HuH-7.5 (cell line): ENCODE measurements around the gene VTCN1.

Source experiments
- DNase-seq: peaks from one replicate; pipeline ENCODE4 v3.0.0; 2011; ENCODE audit warnings: low spot score

The VTCN1 gene

DNA sequence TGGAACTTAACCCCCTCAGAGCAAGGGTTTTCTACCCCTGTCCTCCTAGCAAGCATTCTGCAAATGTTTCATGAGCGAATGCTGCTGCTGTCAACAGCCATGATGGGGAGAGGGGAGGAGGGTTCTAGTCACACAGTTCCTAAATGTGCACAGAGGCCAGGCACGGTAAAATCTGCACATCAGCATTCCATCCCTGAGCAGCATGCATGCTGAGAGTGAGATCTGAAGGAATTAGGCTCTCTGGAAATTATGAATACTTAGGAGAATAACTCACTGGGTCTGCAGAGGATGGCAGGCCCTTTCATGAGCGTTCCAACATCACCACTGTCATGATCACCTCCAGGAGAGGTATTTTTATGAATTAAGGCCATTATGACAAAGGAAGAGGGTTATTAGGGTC, 2.1 kb downstream of the VTCN1 start:
- no peak for DNase-seq

DNA sequence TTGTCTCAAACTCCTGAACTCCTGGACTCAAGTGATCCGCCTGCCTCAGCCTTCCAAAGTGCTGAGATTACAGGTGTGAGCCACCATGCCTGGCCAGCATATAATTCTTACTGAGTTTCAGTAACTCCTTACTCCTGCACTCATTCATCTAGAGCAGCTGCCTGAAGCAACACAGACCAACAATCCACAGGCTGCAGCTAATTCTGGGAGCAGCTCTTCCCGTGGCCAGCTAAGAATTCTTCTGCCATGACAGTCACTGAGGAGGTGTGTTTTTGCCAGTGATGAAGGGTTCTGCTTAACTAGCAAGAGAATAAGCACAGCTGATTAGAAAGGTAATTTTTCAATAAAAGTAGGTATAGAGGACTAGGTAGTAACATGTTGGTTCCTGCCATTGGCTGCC, 5.4 kb downstream of the VTCN1 start:
- no peak for DNase-seq

DNA sequence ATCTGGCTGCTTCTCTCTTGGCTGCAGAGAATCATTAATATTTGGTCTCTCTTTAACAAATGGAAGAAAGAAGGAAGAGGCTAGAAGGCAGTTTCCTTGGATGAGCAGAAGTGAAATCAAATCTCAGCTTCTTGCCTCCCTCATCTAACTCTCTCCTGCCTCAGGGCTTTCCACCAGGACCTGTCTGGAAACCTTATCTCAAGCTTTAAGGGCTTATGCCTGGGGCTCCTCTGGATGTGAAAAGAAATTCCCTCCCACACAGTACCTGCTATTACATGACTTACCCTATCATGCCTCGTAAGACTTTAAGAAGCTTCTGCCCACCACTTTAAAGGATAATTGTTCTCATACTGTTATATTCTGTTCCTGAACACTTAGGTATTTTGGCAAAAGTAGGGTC, 8.9 kb downstream of the VTCN1 start:
- no peak for DNase-seq

DNA sequence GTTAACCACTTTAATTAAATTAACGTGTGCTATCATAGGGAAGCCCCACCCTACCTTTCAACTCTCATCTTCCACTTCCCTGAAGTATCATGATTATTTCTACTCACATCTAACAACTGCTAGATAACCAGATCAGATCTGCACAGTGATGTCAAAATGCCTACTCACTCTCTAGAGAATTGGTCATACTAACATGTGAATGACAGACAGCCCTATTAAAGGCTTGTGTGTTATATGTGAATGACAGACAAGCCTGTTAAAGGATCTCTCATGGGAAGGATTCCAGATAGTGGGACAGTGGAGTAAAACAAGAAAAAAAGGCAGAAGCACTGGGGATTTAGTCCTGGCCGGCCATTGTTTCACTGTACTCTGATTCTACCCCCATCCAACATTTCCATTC, 12.6 kb downstream of the VTCN1 start:
- no peak for DNase-seq

DNA sequence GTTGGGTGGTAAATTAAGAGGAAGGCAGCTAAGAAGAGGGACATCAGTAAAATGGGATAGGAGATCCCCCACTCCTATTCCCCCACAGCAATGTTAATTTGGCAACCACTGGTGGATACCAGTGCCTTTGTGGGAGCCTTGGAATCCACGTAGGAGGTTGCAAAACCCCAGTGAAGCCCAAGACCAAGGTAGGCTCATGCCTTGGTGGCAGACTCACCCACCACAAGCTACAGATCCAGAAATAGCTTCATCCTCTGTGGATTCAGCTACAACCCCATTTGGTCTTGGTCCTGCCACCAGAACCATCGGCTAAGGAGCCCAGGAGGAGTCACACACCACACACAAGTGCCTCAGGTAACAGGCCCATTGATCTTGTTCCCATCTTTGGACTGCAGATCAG, 21.0 kb downstream of the VTCN1 start:
- no peak for DNase-seq

DNA sequence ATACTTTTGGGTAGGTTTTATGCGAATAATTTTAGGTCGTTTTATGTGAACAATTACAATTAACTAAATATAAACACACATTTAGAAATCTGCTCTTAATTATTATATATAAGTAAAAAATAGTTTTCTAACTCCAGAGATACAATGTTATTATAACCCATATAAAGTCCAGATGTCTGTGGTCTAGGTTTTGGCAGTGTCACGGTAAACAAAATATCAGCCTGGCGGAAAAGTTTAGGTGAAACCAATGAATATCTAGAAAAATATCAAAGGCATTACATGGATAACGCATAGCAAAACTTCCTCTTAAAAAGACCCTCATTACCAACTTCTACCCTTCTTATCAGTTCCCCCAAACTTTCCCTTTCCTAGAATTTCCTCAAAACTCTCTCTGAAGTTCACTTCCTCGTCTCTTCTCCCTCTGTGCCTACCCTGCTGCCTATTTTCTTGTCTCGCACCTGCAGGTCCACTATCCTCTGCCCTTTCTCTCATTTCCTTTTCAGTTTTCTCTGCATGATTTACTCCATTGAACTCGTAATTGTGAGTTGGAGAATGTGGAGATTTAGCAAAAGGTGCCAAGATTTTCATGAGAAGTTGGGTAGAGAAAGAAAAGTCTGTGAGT, 21.8 kb downstream of the VTCN1 start:
- DNase-seq: no peak

DNA sequence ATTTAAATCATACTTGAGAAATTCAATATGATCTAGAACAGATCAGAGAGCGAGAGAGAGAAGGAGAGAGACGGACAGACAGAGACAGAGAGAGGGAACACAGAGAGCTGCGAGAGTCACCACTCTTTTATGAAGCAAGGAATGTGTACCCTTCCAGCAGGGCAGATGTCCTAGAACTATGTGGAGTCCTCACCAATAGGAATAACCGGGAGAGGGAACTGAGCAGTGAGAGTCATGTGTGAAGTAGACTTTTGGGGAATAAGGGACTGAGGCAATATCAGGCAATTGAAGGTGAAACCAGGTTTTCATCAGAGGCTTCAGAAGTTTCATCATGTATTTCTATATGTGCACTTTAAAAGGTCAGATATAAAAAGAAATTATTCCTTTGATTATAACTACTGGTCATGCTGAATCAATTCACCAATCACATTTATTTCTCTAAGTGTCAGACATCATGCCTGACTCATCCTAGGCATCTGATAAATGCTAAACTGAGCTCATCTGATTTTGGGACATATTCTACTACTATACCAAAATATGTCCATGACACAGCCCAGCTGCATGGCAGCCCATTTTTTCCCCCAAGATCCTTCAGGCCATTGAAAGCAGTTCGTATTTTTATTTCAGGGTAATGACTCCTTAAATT, 22.4 kb downstream of the VTCN1 start:
- DNase-seq: no peak

DNA sequence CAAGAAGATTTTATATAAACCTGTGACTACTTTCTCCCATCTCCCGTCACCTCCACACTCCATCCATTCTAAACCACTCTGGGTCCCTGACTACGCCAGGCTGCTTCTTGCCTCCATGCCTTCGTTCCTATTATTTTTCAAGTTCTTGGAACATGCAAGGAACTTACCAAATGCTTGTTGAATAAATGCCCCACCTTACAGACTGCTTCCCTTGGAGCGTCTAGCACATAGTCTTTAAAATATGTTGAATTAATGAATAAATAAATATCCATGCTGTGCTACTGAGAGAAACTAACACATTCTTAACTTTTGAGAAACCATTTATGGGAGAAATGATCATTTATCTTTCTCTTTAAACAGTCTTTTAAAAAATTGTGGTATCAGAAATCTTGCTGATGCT, 27.6 kb downstream of the VTCN1 start:
- no peak for DNase-seq

DNA sequence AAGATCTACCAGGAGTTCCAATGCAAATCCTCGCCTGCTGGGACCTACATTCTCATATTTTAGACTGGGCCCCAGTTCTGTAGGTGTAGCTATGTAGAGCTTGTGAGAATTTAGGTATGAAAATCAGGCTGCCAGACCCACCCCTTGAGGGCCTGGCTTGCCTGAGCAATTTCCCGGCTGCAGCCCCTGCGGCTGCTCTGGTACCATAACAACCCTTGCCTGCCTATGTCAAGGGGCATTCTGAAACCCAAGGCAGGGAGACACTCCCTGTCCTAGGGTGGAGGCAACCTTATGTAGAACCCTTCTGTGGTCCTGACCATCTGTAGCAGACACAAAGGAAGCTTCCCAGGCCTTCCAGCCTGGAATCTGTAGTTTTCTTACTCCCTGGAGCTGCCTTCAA, 28.4 kb downstream of the VTCN1 start:
- DNase-seq: no peak

DNA sequence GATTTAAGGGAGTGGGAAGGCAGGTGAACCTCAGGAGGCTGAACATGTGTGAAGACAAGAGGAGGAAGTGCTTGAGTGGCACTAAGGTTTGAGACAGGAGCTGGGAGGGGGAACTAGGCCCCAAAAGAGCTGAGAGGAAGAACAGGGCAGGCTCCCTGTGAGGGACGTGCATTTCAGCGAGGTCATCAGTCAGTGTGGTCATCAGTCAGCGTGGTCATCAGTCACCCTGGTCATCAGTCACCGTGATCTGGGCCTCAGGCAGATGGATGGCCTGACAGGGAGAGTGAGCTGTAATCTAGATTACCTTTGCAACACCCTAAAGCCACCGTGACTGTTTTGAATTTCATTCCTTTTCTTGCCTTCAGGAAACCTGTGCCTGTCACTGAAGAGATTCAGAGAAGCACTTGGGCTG, 29.1 kb downstream of the VTCN1 start:
- DNase-seq: no peak

DNA sequence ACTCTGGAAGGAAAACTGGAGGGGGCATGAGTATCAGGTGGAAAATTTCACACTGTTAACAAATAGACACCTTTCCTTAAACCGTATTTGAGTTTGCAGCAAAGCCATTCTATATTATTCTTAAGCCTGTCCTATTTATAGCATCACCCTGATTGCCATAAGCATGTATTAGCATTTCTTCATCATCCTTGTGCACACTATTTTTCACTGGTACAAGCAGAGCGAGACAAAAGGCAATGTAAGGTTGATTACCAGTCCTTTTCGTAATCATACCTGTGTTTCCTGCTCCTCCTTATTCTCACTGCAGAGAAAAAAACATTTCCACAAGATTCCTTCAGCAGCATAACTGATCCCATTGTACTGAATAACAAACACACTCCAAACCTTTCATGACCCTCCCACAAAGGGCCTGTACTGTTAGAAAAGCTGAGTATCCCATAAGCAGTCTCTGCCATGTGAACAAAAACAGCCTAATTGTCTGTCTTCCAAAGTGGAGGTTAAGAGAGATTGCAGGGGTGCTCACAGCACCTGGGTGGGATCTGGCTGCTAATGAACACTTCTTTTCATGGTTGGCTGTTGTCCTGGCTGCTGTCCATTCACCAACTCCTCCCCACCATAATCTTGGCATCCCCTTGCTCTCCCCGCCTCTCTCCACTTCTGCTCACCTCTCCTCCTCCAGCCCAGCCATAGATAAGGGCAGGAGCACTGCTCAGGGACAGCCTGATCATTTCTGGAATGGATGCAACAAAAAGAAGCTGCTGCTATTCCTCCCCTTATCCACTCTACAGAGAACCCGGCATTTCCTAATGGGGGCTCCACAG, 30.4 kb downstream of the VTCN1 start:
- DNase-seq: no peak

DNA sequence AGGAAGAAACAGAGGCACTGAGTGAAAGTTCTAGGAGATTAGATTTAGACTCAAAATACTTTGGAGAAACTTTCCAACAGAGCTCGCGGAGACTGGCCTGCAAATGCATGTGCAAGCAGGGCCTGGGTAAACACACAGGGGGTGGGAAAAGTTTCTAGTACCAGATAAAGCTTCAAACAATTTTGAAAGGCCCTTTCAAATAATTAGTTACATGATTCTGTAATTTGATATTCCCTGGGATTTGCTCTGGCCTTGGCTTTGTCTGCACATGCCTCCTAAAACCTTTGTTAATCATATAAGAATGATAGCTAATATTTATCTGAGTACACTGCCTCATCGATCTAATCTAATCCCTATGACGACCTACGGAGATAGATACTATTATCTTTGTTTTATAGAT, 31.3 kb downstream of the VTCN1 start:
- DNase-seq: no peak

DNA sequence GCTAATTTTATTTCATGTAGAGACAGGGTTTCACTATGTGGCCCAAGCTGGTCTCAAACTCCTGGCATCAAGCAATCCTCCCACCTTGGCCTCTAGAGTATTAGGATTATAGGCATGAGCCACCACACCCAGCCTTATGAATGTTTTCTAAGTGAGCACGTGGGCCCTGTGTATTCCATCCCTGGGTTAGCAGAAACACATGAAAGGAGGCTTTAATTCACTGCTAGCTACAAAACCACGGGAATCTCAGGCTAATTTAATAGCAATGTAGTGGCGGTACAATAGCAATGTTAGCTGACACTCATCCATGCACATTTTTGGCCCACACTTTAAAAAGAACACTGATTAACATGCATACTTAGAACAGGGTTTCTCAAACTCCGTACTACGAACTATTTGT, 32.0 kb downstream of the VTCN1 start:
- DNase-seq: no peak

DNA sequence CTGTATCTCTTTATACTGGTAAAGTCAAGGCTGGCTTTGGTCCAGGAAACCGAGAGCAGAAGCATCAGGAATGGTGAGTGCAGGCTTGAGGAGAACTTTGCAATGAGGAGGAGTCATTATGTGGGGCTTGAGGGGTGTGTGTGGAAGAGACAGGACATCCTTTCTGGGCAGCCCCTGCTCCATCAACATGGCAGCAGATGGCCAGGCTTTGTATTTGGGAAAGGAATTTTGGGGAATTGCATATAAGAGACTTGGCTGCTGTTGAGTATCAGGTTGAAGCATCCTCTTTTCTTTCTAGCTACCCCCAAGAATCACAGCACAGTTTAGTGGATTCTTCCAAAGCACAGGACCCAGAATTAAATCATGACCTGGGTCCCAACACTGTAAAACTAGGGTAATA, 33.4 kb downstream of the VTCN1 start:
- DNase-seq: no peak

DNA sequence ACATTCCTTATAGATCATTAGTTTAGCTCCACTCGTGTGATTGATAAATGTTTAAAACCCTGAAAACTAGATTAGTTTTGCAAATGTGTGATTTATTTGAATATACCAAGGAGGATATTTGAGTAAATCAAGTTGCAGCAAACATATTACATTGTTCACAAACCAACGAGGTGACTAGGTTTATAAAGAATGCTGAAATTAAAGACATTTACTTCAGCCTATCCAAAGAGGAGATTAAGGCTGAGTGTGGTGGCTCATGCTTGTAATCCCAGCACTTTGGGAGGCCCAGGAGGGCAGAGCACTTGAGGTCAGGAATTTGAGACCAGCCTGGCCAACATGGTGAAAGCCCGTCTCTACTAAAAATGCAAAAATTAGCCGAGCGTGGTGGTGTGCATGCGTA, 34.1 kb downstream of the VTCN1 start:
- no peak for DNase-seq

DNA sequence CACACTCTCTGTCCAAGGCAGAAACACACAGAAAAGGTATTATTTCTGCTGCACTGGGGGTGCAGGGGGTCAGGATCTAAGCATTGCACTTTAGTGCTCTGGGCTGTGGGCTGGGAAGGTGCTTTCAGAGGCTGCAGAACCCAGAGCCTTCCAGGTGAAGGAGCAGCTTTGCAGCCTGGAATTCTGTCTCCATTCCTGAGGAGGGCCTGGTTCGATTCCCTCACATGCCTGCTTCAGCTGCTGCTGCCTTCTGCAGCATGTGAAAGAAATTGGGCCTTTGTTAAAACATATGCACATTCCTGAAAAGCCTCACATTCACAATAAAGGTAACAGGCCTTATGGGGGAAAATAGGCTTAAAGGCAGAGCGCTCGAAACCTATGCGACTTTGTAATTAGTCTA, 35.9 kb downstream of the VTCN1 start:
- DNase-seq: no peak

DNA sequence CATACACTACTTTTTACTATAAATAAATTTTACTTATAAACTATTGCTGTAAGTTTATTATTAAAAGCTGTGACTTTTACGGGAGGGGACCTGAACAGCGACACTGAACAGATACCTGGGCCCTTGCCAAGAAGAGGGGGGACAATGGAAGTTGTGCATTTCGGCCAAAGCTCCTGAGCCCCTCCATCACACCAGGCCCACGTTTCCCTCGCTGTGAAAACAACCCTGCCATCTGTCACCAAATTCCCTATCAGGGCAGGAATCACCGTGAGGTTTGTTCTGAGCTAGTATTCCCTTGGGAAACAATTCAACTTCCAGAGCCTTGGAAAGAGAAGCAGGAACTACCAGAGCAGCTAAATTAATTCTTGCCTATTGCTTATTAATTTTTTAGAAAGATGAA, 37.0 kb downstream of the VTCN1 start:
- no peak for DNase-seq

DNA sequence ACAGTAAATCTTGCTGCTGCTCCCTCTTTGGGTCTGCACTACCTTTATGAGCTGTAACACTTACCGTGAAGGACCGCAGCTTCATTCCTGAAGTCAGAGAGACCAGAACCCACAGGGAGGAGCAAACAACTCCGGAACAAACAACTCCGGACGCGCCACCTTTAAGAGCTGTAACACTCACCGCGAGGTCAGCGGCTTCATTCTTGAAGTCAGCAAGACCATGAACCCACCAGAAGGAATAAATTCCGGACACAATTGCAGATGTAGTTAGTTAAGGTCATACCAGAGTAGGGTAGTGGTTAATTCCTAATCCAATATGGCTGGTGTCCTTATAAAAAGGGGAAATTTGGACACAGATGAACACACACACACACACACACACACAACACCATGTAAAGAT, 37.7 kb downstream of the VTCN1 start:
- DNase-seq: no peak

DNA sequence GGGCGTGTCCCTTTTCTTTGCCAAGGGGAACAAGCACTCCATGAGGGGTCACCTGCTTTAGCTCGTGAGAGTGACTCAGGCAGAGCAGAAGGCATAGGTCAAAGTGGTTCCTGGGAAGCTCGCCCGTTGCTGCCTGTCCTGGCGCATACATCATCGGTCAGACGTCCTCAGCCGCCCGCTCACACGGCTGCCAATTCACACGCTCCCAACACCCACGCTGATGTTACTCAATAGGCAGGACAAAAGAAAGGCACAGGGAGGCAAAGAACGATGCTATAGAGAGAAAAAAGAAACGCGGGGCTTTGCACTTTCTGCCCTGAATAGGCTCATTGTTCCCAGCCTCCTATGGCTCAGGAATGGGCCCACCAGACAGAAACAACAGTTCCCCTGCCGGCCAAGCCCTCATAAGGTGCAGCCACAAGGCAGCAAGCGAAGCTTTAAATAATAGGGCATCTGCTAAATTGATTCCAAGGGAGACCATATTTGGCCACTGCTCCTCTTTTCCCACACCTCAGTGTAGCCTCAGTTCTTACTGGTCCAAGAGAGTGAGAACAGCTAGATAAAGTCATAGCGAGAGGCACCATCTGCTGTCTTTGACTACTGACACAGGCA, 38.7 kb downstream of the VTCN1 start:
- no peak for DNase-seq

DNA sequence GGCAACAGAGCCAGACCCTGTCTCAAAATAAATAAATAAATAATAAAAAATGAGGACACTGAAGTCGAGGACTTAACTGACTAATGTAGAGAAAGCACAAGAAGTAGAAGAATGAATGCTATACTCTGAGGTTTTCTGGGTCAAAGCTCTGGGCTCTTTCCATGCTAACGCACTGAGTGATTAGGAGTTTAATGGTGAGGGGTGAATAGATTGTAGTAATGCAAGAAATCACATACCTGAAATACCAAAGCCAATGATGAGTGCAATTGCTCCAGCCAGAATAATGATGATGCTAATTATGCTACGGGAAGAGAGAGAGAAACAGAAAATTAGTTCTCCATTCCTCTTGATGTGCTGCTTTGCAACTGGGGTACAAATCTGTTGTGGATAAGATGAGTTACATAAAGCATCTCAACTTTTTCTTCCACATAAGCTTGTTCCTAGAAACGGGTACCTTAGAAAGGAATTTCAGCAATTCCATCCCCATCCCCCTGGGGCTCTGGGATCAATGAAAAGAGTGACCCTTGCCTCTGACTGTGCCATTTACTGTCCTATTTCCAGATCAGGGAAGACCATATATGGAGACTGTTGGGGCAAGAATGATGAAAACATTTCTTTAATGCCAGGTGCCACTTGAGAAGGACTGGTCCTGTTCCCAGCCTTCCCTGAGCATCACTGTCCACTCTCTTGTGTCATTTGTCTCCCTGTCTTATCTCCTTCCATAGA, 40.7 kb downstream of the VTCN1 start:
- DNase-seq: no peak

DNA sequence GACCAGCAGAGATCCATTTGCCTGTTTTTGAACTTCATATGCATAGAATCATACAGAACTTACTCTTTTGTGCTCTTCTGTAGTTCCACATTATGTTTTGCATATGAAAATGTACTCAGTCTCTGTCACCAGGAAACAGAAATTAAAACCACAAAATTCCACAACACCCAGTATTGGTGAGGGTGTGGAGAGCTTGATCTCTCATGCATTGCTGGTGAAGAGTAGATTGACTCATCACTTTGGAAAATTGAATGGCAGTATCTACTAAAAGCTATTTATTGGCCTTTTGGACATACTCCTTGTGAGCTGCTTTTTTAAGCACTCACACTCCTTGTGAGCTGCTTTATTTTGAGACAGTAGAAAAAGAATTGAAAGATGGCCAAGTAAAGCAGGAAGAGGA, 43.3 kb downstream of the VTCN1 start:
- no peak for DNase-seq

DNA sequence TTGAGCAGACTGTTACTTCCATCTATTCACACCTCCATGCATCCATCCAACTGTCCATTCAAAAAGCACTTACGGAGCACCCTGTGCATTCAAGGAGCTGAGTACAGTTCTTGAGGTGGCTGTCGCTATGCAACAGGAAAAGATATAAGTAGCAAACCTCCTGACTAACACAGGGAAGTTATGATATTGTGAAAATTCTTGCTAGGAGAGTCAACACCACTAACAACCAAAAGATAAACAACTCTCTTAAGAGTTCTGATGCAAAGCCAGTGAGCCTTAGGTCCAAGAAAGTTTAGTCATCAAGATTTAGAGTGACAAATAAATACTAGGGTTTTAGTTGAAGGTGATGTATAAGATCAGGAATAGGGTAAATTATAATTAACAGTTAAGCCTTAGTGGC, 44.7 kb downstream of the VTCN1 start:
- no peak for DNase-seq
